Measurements from ENCODE around the gene LAG3.

Gene LAG3

GRCh38 chr12:6747216-6747615, 25.1 kb upstream of the LAG3 start:
- no peak overlapping the region for H3K4me3 ChIP-seq (ENCODE audit: low read length)
- DNase-seq (ENCODE audit: low read depth): no peak
- TF ChIP-seq CTCF (conservative IDR thresholded peaks at IDR 0.05; ENCODE audit: low read length): no peak

DNA sequence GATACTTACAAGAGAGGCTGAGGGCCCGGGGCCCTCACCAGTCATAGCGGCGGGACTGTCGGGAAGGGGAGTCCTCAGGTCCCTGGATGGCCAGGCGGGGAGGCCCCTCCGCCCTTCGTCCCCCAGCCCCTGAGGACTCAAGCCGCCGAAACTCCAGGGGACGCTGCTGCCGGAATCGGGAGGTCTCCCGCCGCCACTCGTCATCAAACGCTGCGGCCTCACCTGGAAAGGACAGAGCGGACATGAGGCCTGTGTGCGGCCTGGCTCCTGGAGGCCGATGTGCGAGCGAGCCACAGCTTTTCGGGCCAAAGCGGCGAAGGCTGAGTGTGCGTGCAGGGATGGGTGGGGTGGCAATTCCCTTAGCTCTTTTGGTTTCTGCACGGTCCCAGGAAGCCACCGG, 23.6 kb upstream of the LAG3 start:
- no peak for TF ChIP-seq CTCF (conservative IDR thresholded peaks at IDR 0.05; ENCODE audit: low read length)
- DNase-seq (ENCODE audit: low read depth): no peak
- no peak overlapping the region for H3K4me3 ChIP-seq (ENCODE audit: low read length)

GRCh38 chr12:6750506-6750905, 21.8 kb upstream of the LAG3 start:
- TF ChIP-seq CTCF (conservative IDR thresholded peaks at IDR 0.05; ENCODE audit: low read length): no peak
- no peak for DNase-seq (ENCODE audit: low read depth)
- H3K4me3 ChIP-seq (ENCODE audit: low read length): no peak overlapping the region

DNA sequence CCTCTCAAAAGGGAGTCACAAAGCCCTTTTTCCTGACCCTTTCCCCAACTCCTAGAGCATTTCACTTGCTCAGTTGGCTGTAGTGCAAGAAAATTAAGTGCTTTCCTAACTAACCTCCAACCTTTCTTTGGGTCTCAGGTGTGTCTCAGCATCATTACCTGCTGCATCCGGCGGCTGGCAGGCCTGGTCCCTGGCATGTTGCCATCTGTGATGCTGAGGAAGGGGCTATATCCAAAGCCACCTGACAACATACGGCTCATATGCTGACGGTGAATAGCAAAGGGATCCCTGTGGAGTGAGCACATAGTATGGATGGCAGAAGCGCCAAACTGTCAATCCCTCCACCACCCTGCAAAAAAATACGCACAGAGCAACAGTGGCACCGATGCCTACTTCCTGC, 20.6 kb upstream of the LAG3 start:
- no peak for TF ChIP-seq CTCF (conservative IDR thresholded peaks at IDR 0.05; ENCODE audit: low read length)
- peak overlapping the region; percentile 87 for H3K4me3 ChIP-seq (ENCODE audit: low read length)
- DNase-seq (ENCODE audit: low read depth): no peak

- peak; percentile 52 for DNase-seq (ENCODE audit: low read depth)
- peak; percentile 60 for TF ChIP-seq CTCF (conservative IDR thresholded peaks at IDR 0.05; ENCODE audit: low read length)
- peak overlapping the region; percentile 87 for H3K4me3 ChIP-seq (ENCODE audit: low read length)
These were observed 20.0 kb upstream of the LAG3 start for GRCh38 chr12:6752167-6752920.

GRCh38 chr12:6752921-6753771, 19.2 kb upstream of the LAG3 start, which contains the start of gene MLF2:
Gene MLF2, minus strand, starts transcription at chr12:6753141. Its CDS starts 807 bp downstream, at chr12:6752334.
- peak within 1 kb of the TSS; percentile 87 for H3K4me3 ChIP-seq (ENCODE audit: low read length)
- DNase-seq (ENCODE audit: low read depth): peak; percentile 99
- no peak; the same call in 1 of the 2 replicates for TF ChIP-seq CTCF (conservative IDR thresholded peaks at IDR 0.05; ENCODE audit: low read length)
